HG03045 (cell line): ENCODE measurements around the gene SUCLA2.

Experiments
- ATAC-seq: cut with Tn5 transposase; IDR thresholded peaks from one replicate; pipeline ENCODE4 v1.9.1; 2021; ENCODE audit warnings: mild to moderate bottlenecking, moderate library complexity; ENCODE audit not compliant: unreplicated experiment

Gene SUCLA2

DNA sequence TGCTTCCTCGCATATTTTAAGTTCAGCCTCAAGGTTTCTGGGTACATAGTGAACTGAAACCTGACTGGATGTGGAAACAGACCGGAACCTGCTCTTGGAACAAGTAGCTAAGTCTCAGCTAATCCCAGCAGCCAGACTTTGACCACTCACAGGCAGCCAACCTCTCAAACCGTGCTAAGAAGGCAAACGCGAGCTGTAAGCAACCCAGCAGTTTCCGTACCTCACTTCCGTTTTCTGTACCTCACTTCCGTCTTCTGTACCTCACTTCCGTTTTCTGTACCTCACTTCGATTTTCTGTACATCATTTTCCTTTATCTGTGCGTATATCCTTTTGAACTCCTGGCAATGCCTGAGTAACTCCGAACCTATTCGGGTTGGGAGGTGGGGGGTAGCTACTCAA is 96.8 kb downstream of the SUCLA2 start:
- ATAC-seq, result no peak

DNA sequence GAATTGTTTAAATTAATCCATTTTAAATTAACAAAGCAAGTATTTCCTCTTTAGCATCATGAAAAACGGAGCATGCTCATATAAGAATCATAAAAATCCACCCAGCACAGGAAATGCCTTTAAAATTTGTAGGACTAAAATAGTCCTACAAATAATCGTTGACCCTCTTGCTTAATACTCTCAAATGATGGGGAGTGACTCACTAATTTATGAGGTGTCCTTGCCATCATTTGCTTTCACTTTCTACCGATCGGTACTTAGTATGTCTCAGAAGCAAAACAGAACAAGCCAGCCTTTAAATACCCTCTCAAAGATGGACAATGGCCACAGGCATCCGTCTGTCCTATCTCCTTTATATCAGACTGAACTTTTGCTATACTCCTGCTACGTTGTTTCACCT is 97.2 kb downstream of the SUCLA2 start:
- no peak for ATAC-seq

DNA sequence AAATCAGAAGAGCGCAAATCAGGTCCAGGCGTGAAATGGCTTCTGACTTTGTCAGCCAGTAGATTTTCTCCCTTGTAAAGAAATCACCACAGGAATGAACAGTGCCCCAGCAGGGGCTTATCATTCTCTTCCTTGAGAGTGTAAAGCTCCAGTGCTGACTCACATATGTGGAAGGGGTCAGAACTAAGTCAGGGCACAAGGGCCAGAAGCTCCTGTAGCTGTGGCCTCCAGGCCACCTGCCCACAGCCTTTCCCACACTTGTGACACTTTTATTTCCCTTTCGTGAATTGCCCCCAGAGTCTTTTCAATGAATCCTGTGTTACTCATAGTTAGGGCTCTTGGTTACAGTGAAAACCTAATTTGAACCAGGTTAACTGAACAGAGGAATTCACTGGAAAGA is 99.6 kb downstream of the SUCLA2 start:
- ATAC-seq, result no peak

DNA sequence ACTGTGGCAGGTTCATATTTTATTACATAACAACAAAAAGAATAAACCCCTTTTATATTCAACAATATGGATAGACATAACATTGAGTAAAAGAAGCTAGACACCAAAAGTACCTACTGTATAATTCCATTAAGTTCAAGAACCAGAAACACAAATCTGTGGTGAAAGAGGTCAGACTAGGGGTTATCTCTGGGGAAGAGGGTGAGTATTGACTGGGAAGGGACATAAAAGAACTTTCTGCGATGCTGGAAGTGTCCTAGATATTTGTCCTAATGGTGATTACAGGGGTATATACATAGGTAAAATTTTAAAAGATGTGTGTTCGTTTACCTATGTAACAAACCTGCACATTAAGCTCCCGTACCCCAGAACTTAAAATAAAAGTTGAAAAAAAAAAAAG is 103.0 kb downstream of the SUCLA2 start:
- ATAC-seq, result no peak

DNA sequence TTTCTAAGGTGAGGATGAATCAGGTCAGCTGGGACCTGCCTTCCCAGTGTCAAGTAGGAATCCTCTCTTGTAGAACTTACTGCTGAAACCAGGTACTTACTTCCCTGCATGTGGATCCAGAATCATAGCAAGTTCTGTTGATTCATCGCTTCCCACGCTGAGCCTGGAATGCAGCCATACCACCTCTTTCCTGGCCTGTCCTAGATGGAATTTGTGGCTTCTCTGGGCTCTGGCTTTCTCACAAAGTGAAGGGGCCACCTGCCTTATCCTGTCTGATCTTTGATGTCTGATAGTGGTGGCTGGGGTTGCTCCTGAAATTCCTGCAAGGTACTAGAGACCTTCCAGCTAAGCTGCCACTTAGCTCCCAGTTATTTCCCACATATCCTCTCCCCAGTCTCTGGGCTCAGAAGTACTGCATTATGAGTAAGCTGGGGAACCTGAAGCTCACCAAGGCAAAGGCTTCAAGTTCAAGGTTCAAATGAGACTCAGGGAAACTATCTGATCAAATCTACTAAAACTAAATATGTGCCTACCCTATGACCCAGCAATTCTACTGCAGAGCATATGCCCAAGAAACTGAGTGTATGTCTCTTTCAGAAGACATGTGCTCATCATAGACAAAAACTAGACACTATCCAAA is 103.5 kb downstream of the SUCLA2 start:
- no peak for ATAC-seq

DNA sequence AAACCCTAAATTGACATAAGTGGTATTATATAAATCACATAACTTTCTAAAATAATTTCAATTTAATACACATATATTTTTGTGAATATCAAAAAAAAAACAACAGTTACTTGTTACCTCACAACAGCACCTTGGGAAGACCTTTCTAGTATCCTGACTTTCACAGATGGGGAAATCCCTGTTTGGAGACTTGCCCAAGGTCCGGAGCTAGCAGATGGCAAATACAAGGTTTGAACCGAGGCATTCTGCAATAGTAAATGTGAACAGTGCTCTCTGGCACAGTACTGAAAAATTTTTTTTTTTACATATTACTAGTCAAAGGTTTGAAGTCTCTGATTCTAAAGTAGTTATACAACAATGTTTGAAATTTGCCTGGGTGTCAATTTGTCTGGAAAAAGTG is 104.5 kb downstream of the SUCLA2 start:
- no peak for ATAC-seq

DNA sequence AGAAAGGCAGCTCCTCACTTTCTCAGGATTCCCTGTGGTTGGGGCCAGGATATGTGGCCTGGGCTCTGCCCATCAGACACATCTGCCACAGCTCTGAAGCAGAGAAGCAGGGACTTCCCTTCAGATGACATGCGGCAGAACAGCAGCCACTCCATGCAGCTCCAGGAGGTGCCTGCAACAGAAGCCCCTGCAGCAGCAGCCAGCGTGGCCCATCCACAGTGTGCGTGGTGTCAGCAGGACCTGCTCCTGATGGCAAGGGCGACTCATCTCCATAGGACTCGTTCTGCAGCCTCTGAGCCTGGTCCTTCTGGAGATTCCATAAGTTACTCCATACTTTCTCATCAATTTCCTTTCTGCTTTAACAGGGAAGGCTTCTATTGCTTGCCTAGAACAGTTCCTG is 105.0 kb downstream of the SUCLA2 start:
- ATAC-seq, result no peak

DNA sequence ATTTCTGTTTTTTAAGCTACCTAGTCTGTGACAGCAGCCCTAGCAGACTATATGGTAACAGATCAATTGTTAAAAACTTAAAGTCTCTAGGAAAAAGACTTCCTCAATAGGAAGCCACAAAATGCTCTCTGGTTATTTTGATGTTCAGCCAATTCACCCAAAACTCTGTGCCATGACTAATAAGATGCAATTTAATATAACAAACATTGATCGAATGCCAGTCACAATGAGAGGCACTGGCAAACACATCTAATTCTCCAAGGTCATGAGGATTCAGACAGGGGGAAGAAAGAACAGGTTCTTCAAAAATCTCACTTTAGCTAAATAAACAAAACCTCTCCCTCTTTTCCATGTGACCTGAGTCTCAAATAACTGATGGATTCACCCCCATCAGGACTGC is 107.5 kb downstream of the SUCLA2 start:
- no peak for ATAC-seq
